Neutrophil (primary cell): Measurements from ENCODE around the gene HSPB6.
"Not testable (repeated sequence)": the region's sequence is repeated elsewhere in the genome, so short reads cannot be mapped to it uniquely, and the experiment has no call there.

Source experiments
- H3K27ac ChIP-seq: fragments of 200-600 bp; sonication (generic); 2 replicates; pipeline ENCODE4 v1.5.1; 2016; ENCODE audit warnings: mild to moderate bottlenecking, moderate library complexity
- H3K27me3 ChIP-seq: fragments of 200-600 bp; sonication (generic); 2 replicates; pipeline ENCODE4 v1.6.0; 2016; ENCODE audit warnings: mild to moderate bottlenecking
- H3K36me3 ChIP-seq: fragments of 200-600 bp; sonication (generic); 2 replicates; pipeline ENCODE4 v1.5.1; 2017
- H3K4me1 ChIP-seq, 2 experiments: fragments of 200-600 bp in 1 of 2; sonication (generic) in 1 of 2; 1 replicate in 1 of 2; 2 replicates in 1 of 2; pipeline versions ENCODE4 v1.5.1 to v1.6.1; 2013 to 2016; ENCODE audit warnings: low read depth in 1 of 2, low read length in 1 of 2, mild to moderate bottlenecking in 1 of 2, moderate library complexity in 1 of 2; ENCODE audit not compliant: control insufficient read depth in 1 of 2, insufficient read depth in 1 of 2
- H3K4me3 ChIP-seq, 2 experiments: fragments of 200-600 bp in 1 of 2; sonication (generic) in 1 of 2; 1 replicate in 1 of 2; 2 replicates in 1 of 2; pipeline ENCODE4 v1.5.1; 2013 to 2016; ENCODE audit warnings: low read depth in 1 of 2, low read length in 1 of 2, mild to moderate bottlenecking in 1 of 2, moderate library complexity in 1 of 2
- H3K9me3 ChIP-seq: fragments of 200-600 bp; sonication (generic); 2 replicates; pipeline ENCODE4 v1.5.1; 2016
- TF ChIP-seq, protein P1 (sequence below): fragments of 200-600 bp; sonication (generic); IDR thresholded peaks from 2 replicates; pipeline ENCODE4 v1.5.1; 2016; ENCODE audit warnings: antibody characterized with exemption

HSPB6 gene

DNA sequence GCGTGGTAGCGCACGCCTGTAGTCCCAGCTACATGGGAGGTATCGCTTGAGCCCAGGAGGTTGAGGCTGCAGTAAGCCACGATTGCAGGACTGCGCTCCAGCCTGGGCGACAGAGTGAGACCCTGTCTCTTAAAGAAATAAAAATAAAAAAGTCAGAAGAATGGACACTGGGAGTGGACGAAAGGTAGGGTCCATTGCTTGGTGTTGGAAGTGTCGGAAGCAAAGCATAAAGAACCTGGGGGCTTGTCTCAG, 18.1 kb upstream of the HSPB6 start:
- H3K4me1 ChIP-seq: peaks cover 15 to 19% of the 10 kb centered on the region in 2 experiments
- no peaks in the 10 kb centered on the region for H3K27me3 ChIP-seq
- peak overlapping the region; percentile 61 for H3K27ac ChIP-seq
- no peaks in the 10 kb centered on the region for H3K9me3 ChIP-seq
- TF ChIP-seq, protein P1, sequence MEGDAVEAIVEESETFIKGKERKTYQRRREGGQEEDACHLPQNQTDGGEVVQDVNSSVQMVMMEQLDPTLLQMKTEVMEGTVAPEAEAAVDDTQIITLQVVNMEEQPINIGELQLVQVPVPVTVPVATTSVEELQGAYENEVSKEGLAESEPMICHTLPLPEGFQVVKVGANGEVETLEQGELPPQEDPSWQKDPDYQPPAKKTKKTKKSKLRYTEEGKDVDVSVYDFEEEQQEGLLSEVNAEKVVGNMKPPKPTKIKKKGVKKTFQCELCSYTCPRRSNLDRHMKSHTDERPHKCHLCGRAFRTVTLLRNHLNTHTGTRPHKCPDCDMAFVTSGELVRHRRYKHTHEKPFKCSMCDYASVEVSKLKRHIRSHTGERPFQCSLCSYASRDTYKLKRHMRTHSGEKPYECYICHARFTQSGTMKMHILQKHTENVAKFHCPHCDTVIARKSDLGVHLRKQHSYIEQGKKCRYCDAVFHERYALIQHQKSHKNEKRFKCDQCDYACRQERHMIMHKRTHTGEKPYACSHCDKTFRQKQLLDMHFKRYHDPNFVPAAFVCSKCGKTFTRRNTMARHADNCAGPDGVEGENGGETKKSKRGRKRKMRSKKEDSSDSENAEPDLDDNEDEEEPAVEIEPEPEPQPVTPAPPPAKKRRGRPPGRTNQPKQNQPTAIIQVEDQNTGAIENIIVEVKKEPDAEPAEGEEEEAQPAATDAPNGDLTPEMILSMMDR: no peak
- H3K4me3 ChIP-seq: peak overlapping the region; percentile 74 to 93
- H3K36me3 ChIP-seq: peaks cover 25% of the 10 kb centered on the region

DNA sequence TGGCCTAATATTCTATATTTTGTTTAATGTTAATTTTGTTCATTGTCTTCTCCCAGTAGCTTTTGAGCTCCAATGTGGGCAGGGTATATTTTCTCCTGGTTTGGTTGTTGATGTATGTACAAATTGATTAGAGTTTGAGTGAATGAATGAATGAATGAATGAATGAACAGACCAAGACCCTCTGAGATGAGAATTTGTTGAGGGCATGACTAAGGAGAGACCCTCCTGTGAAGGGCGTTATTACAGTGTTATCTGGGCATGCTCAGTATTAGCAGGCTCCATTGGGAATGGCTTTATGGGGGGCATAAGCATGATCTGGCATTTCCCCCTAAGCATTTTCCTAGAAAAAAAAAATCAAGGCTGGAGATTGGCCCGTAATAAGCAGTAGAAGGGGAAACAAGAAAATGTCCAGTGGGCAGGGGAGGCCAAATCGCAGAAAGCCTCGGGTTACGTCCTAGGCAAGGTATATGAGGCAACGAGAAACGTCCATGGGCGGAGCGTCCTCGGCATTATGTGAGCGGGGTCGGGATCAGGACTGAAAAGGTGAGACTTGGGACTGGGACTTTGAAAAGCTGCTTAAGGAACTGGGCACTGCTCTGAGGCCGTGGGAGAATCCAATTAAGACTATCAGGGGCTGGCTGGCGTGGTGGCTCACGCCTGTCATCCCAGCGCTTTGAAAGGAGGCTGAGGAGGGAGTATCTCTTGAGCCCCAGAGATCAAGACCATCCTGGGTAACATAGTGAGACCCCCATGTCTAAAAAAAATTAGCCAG, 17.6 kb upstream of the HSPB6 start:
- Histone ChIP-seq H3K4me3 (peak overlapping the region; percentile 74 to 93), H3K36me3 (peaks cover 20% of the 10 kb centered on the region), H3K9me3 (no peaks in the 10 kb centered on the region), H3K27me3 (no peaks in the 10 kb centered on the region), H3K4me1 (peaks cover 15 to 19% of the 10 kb centered on the region in 2 experiments), H3K27ac (no peak overlapping the region)
- TF ChIP-seq, protein P1: no peak

DNA sequence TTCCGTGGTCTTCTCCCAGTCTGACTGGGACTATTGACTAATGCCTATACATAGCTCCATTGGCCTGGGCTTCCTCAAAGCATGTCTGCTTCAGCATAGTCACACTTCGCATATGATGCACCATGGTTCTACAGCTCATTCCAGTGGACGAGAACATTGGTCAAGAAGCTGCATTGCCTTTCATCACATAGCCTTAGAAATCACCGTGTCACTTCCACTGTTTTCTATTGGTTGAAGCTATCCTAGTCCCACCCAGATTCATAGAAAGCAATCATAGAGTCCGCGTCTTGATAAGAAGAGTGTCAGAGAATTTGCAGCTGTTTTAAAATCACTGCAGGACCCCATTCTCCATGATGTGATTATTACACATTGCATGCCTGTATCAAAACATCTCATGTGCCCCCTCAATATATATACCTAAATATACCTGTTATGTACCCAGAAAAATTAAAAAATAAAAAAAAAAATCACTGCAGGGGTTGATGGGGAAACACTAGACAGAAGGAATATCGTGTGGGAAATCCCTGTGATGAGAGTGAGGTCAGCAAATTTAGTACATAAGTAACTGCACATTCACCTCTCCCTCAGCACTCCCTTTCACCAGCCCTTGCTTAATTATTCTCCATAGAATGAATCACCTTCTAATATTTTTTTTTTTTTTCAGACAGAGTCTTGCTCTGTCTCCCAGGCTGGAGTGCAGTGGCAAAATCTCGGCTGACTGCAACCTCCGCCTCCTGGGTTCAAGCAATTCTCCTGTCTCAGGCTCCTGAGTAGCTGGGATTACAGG, 16.4 kb upstream of the HSPB6 start:
- H3K9me3 ChIP-seq: no peaks in the 10 kb centered on the region
- H3K27me3 ChIP-seq: no peaks in the 10 kb centered on the region
- no peak overlapping the region for H3K27ac ChIP-seq
- no peak overlapping the region for H3K4me3 ChIP-seq
- peaks cover 15 to 19% of the 10 kb centered on the region in 2 experiments for H3K4me1 ChIP-seq
- peaks cover 16% of the 10 kb centered on the region for H3K36me3 ChIP-seq
- TF ChIP-seq, protein P1: no peak

DNA sequence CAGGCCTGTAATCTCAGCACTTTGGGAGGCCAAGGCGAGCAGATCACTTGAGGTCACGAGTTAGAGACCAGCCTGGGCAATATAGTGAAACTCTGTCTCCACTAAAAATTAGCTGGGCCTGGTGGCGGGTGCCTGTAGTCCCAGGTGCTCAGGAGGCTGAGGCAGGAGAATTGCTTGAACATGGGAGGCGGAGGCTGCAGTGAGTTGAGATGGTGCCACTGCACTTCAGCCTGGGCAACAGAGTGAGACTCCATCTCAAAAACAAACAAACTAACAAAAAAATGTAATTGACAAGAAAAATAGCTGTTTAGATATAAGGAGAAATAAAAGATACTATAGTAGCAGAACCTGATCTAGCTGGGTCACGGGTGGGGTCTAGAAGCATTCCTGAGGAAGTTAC, 15.5 kb upstream of the HSPB6 start:
- H3K9me3 ChIP-seq, H3K27me3 ChIP-seq, H3K4me3 ChIP-seq, H3K27ac ChIP-seq: not testable (repeated sequence)
- H3K36me3 ChIP-seq: peaks cover 16% of the 10 kb centered on the region
- peaks cover 15 to 19% of the 10 kb centered on the region in 2 experiments for H3K4me1 ChIP-seq

DNA sequence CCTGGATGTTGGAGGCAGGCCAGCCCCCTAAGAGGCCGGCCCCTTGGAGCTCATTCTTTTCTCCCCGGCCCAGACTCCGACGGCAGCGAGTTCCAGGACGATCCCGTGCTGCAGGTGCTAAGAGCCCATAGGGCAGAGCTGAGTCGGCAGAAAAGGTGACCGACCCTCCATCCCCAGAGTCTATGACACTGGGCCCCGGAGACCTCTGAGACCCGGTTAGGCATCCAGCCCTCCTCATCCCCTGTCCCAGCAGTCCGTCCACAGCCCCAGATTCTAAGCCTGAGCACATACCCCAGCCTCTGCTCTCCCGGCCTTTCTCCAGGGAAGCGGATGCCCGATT, 11.2 kb upstream of the HSPB6 start:
- TF ChIP-seq, protein P1: no peak
- H3K4me1 ChIP-seq: no peaks in the 10 kb centered on the region
- H3K9me3 ChIP-seq: no peaks in the 10 kb centered on the region
- no peak overlapping the region for H3K27ac ChIP-seq
- no peak overlapping the region for H3K4me3 ChIP-seq
- no peaks in the 10 kb centered on the region for H3K27me3 ChIP-seq
- H3K36me3 ChIP-seq: peaks cover 45% of the 10 kb centered on the region
